HL-60 (cell line): ENCODE results near the gene TNC.

Source experiments
- DNase-seq, 2 experiments: peaks; one replicate each; pipeline ENCODE4 v3.0.0-alpha.2; 2010 to 2020; ENCODE audit warnings: low read depth in 1 of 2, low spot score in 1 of 2
- H3K27ac ChIP-seq: fragments of 250-450 bp; sonication (Bioruptor Pico); replicated peaks from 2 replicates; pipeline ENCODE4 v1.5.1; 2020; ENCODE audit warnings: mild to moderate bottlenecking, moderate library complexity
- H3K27me3 ChIP-seq: fragments of 250-450 bp; sonication (Bioruptor Pico); 2 replicates; pipeline ENCODE4 v1.5.1; 2021; ENCODE audit warnings: mild to moderate bottlenecking, moderate library complexity; ENCODE audit not compliant: insufficient read depth, poor library complexity, severe bottlenecking
- H3K4me3 ChIP-seq: replicated peaks from 2 replicates; pipeline ENCODE4 v1.5.1; 2011; ENCODE audit warnings: mild to moderate bottlenecking, control low read depth, low read length; ENCODE audit not compliant: insufficient read depth
- CTCF ChIP-seq: IDR thresholded peaks from one replicate; pipeline ENCODE4 v1.5.1; 2011; ENCODE audit warnings: low read length, control low read depth, inconsistent platforms; ENCODE audit not compliant: insufficient read depth
- GABPA ChIP-seq: IDR thresholded peaks from 2 replicates; pipeline ENCODE4 v1.6.1; 2012; ENCODE audit warnings: low read depth
- POLR2AphosphoS5 ChIP-seq: IDR thresholded peaks from 2 replicates; pipeline ENCODE4 v1.6.1; 2012; ENCODE audit warnings: low read depth
- REST ChIP-seq: IDR thresholded peaks from 2 replicates; pipeline ENCODE4 v1.6.1; 2012; ENCODE audit warnings: low read depth; ENCODE audit not compliant: insufficient replicate concordance
- SPI1 ChIP-seq: IDR thresholded peaks from 2 replicates; pipeline ENCODE4 v1.6.1; 2012; ENCODE audit warnings: low read depth, mild to moderate bottlenecking, borderline replicate concordance

The TNC gene

GRCh38 chr9:114985959-114986501, 131.9 kb downstream of the TNC start:
- no peak overlapping the region for H3K27ac ChIP-seq
- no peak for DNase-seq
- no peak overlapping the region for H3K4me3 ChIP-seq
- TF ChIP-seq CTCF = no peak
- no peak for TF ChIP-seq POLR2AphosphoS5
- TF ChIP-seq REST = no peak
- TF ChIP-seq GABPA = no peak
- no peak for TF ChIP-seq SPI1
- no peaks in the 10 kb centered on the region for H3K27me3 ChIP-seq

- DNase-seq = no peak
- no peaks in the 10 kb centered on the region for H3K27me3 ChIP-seq
- H3K27ac ChIP-seq = no peak overlapping the region
- TF ChIP-seq CTCF (no peak), GABPA (no peak), REST (no peak), SPI1 (no peak), POLR2AphosphoS5 (no peak)
- no peak overlapping the region for H3K4me3 ChIP-seq
Observed at GRCh38 chr9:114981063-114981462, 136.9 kb downstream of the TNC start.

GRCh38 chr9:114973216-114973615, 144.7 kb downstream of the TNC start:
- DNase-seq = no peak
- TF ChIP-seq POLR2AphosphoS5 (no peak), GABPA (no peak), REST (no peak), CTCF (no peak), SPI1 (peak; percentile 69)

More at GRCh38 chr9:114973216-114973615, 144.7 kb downstream of the TNC start:
- Histone ChIP-seq H3K27me3 (no peaks in the 10 kb centered on the region), H3K4me3 (no peak overlapping the region), H3K27ac (no peak overlapping the region)
